HepG2 (cell line): Measurements from ENCODE around the gene RBP4. TPM values are rescaled to one million over a fixed set of nuclear protein-coding genes. Genes with fewer than 3 reads are reported as not detected.

Source experiments
- E2F2 ChIP-seq: sonication (generic); formaldehyde crosslinking; IDR thresholded peaks from 2 replicates; pipeline ENCODE4 v1.4.0; 2020; ENCODE audit warnings: missing genetic modification reagents, borderline replicate concordance
- IKZF5 ChIP-seq: IDR thresholded peaks from 2 replicates; pipeline ENCODE4 v1.6.1; 2018; ENCODE audit warnings: missing genetic modification reagents, mild to moderate bottlenecking, missing compliant biosample characterization
- MED1 ChIP-seq: sonication (generic); formaldehyde crosslinking; IDR thresholded peaks from 2 replicates; pipeline ENCODE4 v1.4.0; 2020; ENCODE audit warnings: missing genetic modification reagents
- MYC ChIP-seq: sonication (generic); formaldehyde crosslinking; IDR thresholded peaks from 2 replicates; pipeline ENCODE4 v1.9.0; 2021; ENCODE audit warnings: missing genetic modification reagents, borderline replicate concordance
- NAIF1 ChIP-seq: sonication (generic); formaldehyde crosslinking; IDR thresholded peaks from 2 replicates; pipeline ENCODE4 v1.5.0; 2020; ENCODE audit warnings: mild to moderate bottlenecking, missing genetic modification reagents, borderline replicate concordance
- NKX3-1 ChIP-seq: sonication (generic); formaldehyde crosslinking; IDR thresholded peaks from 2 replicates; pipeline ENCODE4 v1.5.0; 2020; ENCODE audit warnings: missing genetic modification reagents
- POGK ChIP-seq: sonication (generic); formaldehyde crosslinking; conservative IDR thresholded peaks from 2 replicates; pipeline ENCODE4 v1.8.0; 2022; ENCODE audit warnings: mild to moderate bottlenecking, moderate library complexity, missing genetic modification reagents
- RNF219 ChIP-seq: sonication (generic); formaldehyde crosslinking; IDR thresholded peaks from 2 replicates; pipeline ENCODE4 v1.5.0; 2020; ENCODE audit warnings: mild to moderate bottlenecking, missing genetic modification reagents
- TBX3 ChIP-seq: fragments of 450-650 bp; IDR thresholded peaks from 2 replicates; pipeline ENCODE4 v1.6.1; 2017; ENCODE audit warnings: antibody characterized with exemption, mild to moderate bottlenecking, inconsistent platforms, borderline replicate concordance
- TCF7L2 ChIP-seq: IDR thresholded peaks from 2 replicates; pipeline ENCODE4 v1.6.1; 2011; ENCODE audit warnings: mild to moderate bottlenecking, low read depth, low read length, moderate library complexity
- TEF ChIP-seq: sonication (generic); formaldehyde crosslinking; IDR thresholded peaks from 2 replicates; pipeline ENCODE4 v1.5.0; 2020; ENCODE audit warnings: missing genetic modification reagents
- ZBTB42 ChIP-seq: sonication (generic); formaldehyde crosslinking; IDR thresholded peaks from 2 replicates; pipeline ENCODE4 v1.5.0; 2020; ENCODE audit warnings: mild to moderate bottlenecking, missing genetic modification reagents
- ZGPAT ChIP-seq: IDR thresholded peaks from 2 replicates; pipeline ENCODE4 v1.6.1; 2016; ENCODE audit warnings: mild to moderate bottlenecking
- ZNF282 ChIP-seq: fragments of 450-650 bp; IDR thresholded peaks from 2 replicates; pipeline ENCODE4 v1.6.1; 2018; ENCODE audit not compliant: partially characterized antibody
- ZNF468 ChIP-seq: sonication (generic); formaldehyde crosslinking; IDR thresholded peaks from 2 replicates; pipeline ENCODE4 v1.8.0; 2022; ENCODE audit warnings: mild to moderate bottlenecking, moderate library complexity, missing genetic modification reagents
- ZNF496 ChIP-seq: sonication (generic); formaldehyde crosslinking; IDR thresholded peaks from 2 replicates; pipeline ENCODE4 v1.8.1; 2023; ENCODE audit warnings: mild to moderate bottlenecking, moderate library complexity, missing genetic modification reagents; ENCODE audit not compliant: insufficient replicate concordance
- ZNF605 ChIP-seq: sonication (generic); formaldehyde crosslinking; IDR thresholded peaks from 2 replicates; pipeline ENCODE4 v1.8.0; 2022; ENCODE audit warnings: mild to moderate bottlenecking, missing genetic modification reagents
- ZNF710 ChIP-seq: sonication (generic); formaldehyde crosslinking; IDR thresholded peaks from 2 replicates; pipeline ENCODE4 v1.5.0; 2020; ENCODE audit warnings: mild to moderate bottlenecking, missing genetic modification reagents, borderline replicate concordance
- polyA plus RNA-seq, 8 experiments: library from polyadenylated mRNA; depleted of rRNA in 3 of 8; stranded (reverse) in 7 of 8; unstranded in 1 of 8; fragments of >200 nt; fragmentation: Illumina TruSeq in 4 of 8; extraction: Trizol in 4 of 8; gene quantifications; 2 replicates each; pipeline versions ENCODE4 v1.2.1 to v1.2.3, GENCODE V29; 2011 to 2016; ENCODE audit warnings: low read depth in 4 of 8, missing spikeins in 1 of 8, mixed read lengths in 1 of 8; ENCODE audit not compliant: insufficient read depth in 1 of 8
- total RNA-seq, 5 experiments: library from RNA; depleted of rRNA; stranded (reverse); fragments of >200 nt; fragmentation: Illumina TruSeq; extraction: Trizol; gene quantifications; 2 replicates each; pipeline ENCODE4 v1.2.3, GENCODE V29; 2016; ENCODE audit warnings: low read depth in 1 of 5

Gene RBP4
- total and polyA plus RNA-seq, 2 of the 13 experiments (the other 11 are each of a cell fraction or from before 2014, with no cell fraction given), result 642 to 931 TPM

- TF ChIP-seq TEF (peak; percentile 98), ZNF468 (no peak), RNF219 (no peak; the same call in 1 of the 2 replicates), ZNF282 (no peak), ZNF496 (no peak), ZNF605 (peak; percentile 63; the same call in 1 of the 2 replicates), TCF7L2 (no peak), ZNF710 (CRISPR knock-in tag) (no peak), E2F2 (CRISPR knock-in tag) (no peak), NAIF1 (no peak), ZBTB42 (peak; percentile 33; the same call in 1 of the 2 replicates), NKX3-1 (CRISPR knock-in tag) (peak; percentile 70), TBX3 (peak; percentile 50; the same call in 1 of the 2 replicates), MED1 (CRISPR knock-in tag) (peak; percentile 87), POGK (peak; percentile 94), IKZF5 (CRISPR knock-in tag) (peak; percentile 80), MYC (CRISPR knock-in tag) (peak; percentile 83), ZGPAT (CRISPR knock-in tag) (peak; percentile 87; the same call in 1 of the 2 replicates)
Measured at GRCh38 chr10:93601146-93601773, at the start of gene RBP4 (continued).
